ENCODE measurements around the gene AKR7A2. TPM values are rescaled to one million over a fixed set of nuclear protein-coding genes. Genes with fewer than 3 reads are reported as not detected.

AKR7A2 gene
- total and polyA plus RNA-seq, 8 donors: 43.2 to 73.8 (median 63.5) TPM

GRCh38 chr1:19349999-19350398, 38.1 kb upstream of the AKR7A2 start:
- H3K36me3 ChIP-seq: peaks cover 0 to 73% of the 10 kb centered on the region in 2 donors
- ATAC-seq: no peak
- no peak for TF ChIP-seq CTCF (IDR thresholded peaks at IDR 0.05)
- H3K9me3 ChIP-seq: no peaks in the 10 kb centered on the region
- no peaks in the 10 kb centered on the region for H3K27me3 ChIP-seq
- no peak overlapping the region for H3K4me3 ChIP-seq
- intact Hi-C loops (cut with DNase I): loop anchor here in 1 of 2 donors (10.0 kb wide), 1 partner anchor 305 kb away; no protein-coding TSS in a partner anchor
- no peak overlapping the region for H3K27ac ChIP-seq
- DNase-seq: peak in 1 of 4 donors; percentile 60
- H3K4me1 ChIP-seq: peaks cover 0 to 32% of the 10 kb centered on the region in 2 donors

- H3K9me3 ChIP-seq: no peaks in the 10 kb centered on the region
- DNase-seq (peak in 1 of 4 donors; percentile 34), ATAC-seq (no peak)
- peaks cover 0 to 32% of the 10 kb centered on the region in 2 donors for H3K4me1 ChIP-seq
- peak overlapping the region in 1 of 2 donors; percentile 53 for H3K27ac ChIP-seq
- TF ChIP-seq CTCF (IDR thresholded peaks at IDR 0.05): no peak
- H3K4me3 ChIP-seq: no peak overlapping the region
- intact Hi-C loops (cut with DNase I): loop anchor here in 1 of 2 donors (10.0 kb wide), 1 partner anchor 306 kb away; no protein-coding TSS in a partner anchor
- peaks cover 0 to 73% of the 10 kb centered on the region in 2 donors for H3K36me3 ChIP-seq
- no peaks in the 10 kb centered on the region for H3K27me3 ChIP-seq
Measured at GRCh38 chr1:19348441-19349198, 36.7 kb upstream of the AKR7A2 start.

- Histone ChIP-seq H3K36me3 (peaks cover 0 to 73% of the 10 kb centered on the region in 2 donors), H3K27me3 (no peaks in the 10 kb centered on the region), H3K4me3 (no peak overlapping the region), H3K9me3 (no peaks in the 10 kb centered on the region), H3K27ac (peak overlapping the region in 1 of 2 donors; percentile 53), H3K4me1 (peaks cover 0 to 32% of the 10 kb centered on the region in 2 donors)
- no peak for TF ChIP-seq CTCF (IDR thresholded peaks at IDR 0.05)
- DNase-seq: peak in 1 of 4 donors; percentile 12
- ATAC-seq: peak; percentile 33
- intact Hi-C loops (cut with DNase I): loop anchor here in 1 of 2 donors (10.0 kb wide), 1 partner anchor 307 kb away; no protein-coding TSS in a partner anchor
Measured at GRCh38 chr1:19347533-19348172, 35.7 kb upstream of the AKR7A2 start.

- no peak for TF ChIP-seq CTCF (IDR thresholded peaks at IDR 0.05)
- Histone ChIP-seq H3K36me3 (peaks cover 0 to 73% of the 10 kb centered on the region in 2 donors), H3K27ac (no peak overlapping the region)
Measured at GRCh38 chr1:19346026-19346425, 34.1 kb upstream of the AKR7A2 start.

GRCh38 chr1:19345391-19345790, 33.4 kb upstream of the AKR7A2 start:
- intact Hi-C loops (cut with DNase I): loop anchor here in 1 of 2 donors (10.0 kb wide), 1 partner anchor 309 kb away; no protein-coding TSS in a partner anchor
- H3K27me3 ChIP-seq: no peaks in the 10 kb centered on the region
- H3K36me3 ChIP-seq: peaks cover 0 to 73% of the 10 kb centered on the region in 2 donors
- TF ChIP-seq CTCF (IDR thresholded peaks at IDR 0.05): no peak
- DNase-seq (no peak), ATAC-seq (no peak)
- H3K4me1 ChIP-seq: peaks cover 0 to 32% of the 10 kb centered on the region in 2 donors
- H3K9me3 ChIP-seq: no peaks in the 10 kb centered on the region
- H3K4me3 ChIP-seq: no peak overlapping the region
- no peak overlapping the region for H3K27ac ChIP-seq

More at GRCh38 chr1:19346026-19346425, 34.1 kb upstream of the AKR7A2 start:
- Histone ChIP-seq H3K9me3 (no peaks in the 10 kb centered on the region), H3K27me3 (no peaks in the 10 kb centered on the region), H3K4me1 (peaks cover 0 to 32% of the 10 kb centered on the region in 2 donors), H3K4me3 (no peak overlapping the region)
- DNase-seq (no peak), ATAC-seq (no peak)
- intact Hi-C loops (cut with DNase I): loop anchor here in 1 of 2 donors (10.0 kb wide), 1 partner anchor 309 kb away; no protein-coding TSS in a partner anchor
